ENCODE data around the gene CRP. TPM values are rescaled to one million over a fixed set of nuclear protein-coding genes. Genes with fewer than 3 reads are reported as not detected.
"Not testable (repeated sequence)": the region's sequence is repeated elsewhere in the genome, so short reads cannot be mapped to it uniquely, and the experiment has no call there.

The CRP gene
- total RNA-seq, 6 donors from 2014 or later: 0.69 to 2.1 (median 0.84) TPM; not detected in 3

- DNase-seq (no peak), ATAC-seq (ENCODE audit: low FRiP score in 2 of 2) (no peak)
- H3K4me3 ChIP-seq: no peak overlapping the region
- peaks cover 0 to 6% (median 5%) of the 10 kb centered on the region in 4 donors for H3K4me1 ChIP-seq
- TF ChIP-seq, protein P1, sequence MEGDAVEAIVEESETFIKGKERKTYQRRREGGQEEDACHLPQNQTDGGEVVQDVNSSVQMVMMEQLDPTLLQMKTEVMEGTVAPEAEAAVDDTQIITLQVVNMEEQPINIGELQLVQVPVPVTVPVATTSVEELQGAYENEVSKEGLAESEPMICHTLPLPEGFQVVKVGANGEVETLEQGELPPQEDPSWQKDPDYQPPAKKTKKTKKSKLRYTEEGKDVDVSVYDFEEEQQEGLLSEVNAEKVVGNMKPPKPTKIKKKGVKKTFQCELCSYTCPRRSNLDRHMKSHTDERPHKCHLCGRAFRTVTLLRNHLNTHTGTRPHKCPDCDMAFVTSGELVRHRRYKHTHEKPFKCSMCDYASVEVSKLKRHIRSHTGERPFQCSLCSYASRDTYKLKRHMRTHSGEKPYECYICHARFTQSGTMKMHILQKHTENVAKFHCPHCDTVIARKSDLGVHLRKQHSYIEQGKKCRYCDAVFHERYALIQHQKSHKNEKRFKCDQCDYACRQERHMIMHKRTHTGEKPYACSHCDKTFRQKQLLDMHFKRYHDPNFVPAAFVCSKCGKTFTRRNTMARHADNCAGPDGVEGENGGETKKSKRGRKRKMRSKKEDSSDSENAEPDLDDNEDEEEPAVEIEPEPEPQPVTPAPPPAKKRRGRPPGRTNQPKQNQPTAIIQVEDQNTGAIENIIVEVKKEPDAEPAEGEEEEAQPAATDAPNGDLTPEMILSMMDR (IDR thresholded peaks at IDR 0.05): no peak
- TF ChIP-seq EP300 (IDR thresholded peaks at IDR 0.05): no peak
- no peak for TF ChIP-seq POLR2A (IDR thresholded peaks at IDR 0.05)
- TF ChIP-seq POLR2AphosphoS5 (IDR thresholded peaks at IDR 0.05): no peak
- no peaks in the 10 kb centered on the region for H3K36me3 ChIP-seq
- no peaks in the 10 kb centered on the region for H3K9me3 ChIP-seq
- WGBS, 2 donors: 40 to 42% methylated on average over 3 of the region's 3 CpGs
- H3K27me3 ChIP-seq: no peaks in the 10 kb centered on the region
- H3K27ac ChIP-seq: no peak overlapping the region
Observed at GRCh38 chr1:159746666-159747065, 32.3 kb upstream of the CRP start.

- Histone ChIP-seq H3K27me3 (no peaks in the 10 kb centered on the region), H3K4me1 (no peaks in the 10 kb centered on the region), H3K9me3 (no peaks in the 10 kb centered on the region), H3K4me3 (no peak overlapping the region), H3K27ac (no peak overlapping the region), H3K36me3 (no peaks in the 10 kb centered on the region)
- ATAC-seq (ENCODE audit: low FRiP score in 2 of 2): no peak
- 70 to 73% methylated on average over 5 of the region's 5 CpGs for WGBS, 2 donors
- no peak for DNase-seq
- TF ChIP-seq, protein P1 (IDR thresholded peaks at IDR 0.05): no peak
- TF ChIP-seq POLR2A (IDR thresholded peaks at IDR 0.05) (no peak), EP300 (IDR thresholded peaks at IDR 0.05) (no peak), POLR2AphosphoS5 (IDR thresholded peaks at IDR 0.05) (no peak)
Observed at GRCh38 chr1:159743651-159744410, 29.4 kb upstream of the CRP start.

DNA sequence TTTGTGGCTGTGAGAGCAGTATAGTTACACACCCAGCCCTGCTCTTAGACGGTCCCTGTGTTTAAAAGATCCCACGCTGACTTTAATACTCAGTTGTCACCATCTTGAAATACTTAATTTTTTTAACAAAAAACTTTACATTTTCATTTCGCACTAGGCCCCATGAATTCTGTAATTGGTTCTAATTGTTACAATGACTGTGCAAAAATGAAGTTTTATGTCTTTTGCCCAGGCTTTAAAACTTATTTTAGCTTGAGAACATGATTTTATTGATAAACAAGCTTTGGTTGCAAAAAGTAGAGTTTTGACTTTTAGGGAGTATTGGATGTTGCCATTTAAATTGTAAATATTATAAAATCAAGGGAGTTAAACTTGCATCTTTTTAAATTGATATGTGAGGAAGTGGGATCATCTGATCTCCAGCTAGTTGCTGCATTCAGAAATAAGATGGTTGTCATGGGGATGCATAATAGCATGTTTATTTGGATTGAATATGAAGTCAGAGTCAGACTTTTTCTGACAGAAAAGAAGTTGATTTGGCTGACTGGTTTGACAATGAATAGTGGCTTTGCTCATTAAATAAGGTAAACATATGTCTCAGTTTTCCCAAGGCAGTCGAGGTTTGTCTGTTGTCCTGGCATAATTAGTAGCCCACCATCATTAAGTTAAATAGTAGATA is 23.0 kb upstream of the CRP start:
- ATAC-seq (ENCODE audit: low FRiP score in 2 of 2): no peak

DNA sequence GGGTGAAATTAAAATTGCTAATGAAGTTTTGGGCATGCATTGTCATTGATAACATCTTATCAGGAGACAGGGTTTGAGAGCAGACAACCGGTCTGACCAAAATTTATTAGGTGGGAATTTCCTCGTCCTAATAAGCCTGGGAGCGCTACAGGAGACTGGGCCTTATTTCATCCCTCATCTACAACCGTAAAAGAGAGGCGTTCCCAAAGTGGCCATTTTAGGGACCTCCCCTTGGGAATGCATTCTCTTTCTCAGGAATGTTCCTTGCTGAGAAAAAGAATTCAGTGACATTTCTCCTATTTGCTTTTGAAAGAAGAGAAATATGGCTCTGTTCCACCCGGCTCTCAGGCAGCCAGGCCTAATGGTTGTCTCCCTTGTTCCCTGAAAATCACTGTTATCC is 8.8 kb upstream of the CRP start:
- DNase-seq; H3K4me1 ChIP-seq; ATAC-seq (ENCODE audit: low FRiP score in 2 of 2); H3K27me3 ChIP-seq; H3K27ac ChIP-seq; H3K36me3 ChIP-seq; H3K4me3 ChIP-seq: not testable (repeated sequence)
- WGBS, 2 donors: 89% methylated on average over 6 of the region's 6 CpGs
- peaks cover 3 to 21% (median 13%) of the 10 kb centered on the region in 4 donors for H3K9me3 ChIP-seq

More for the DNA sequence above, 23.0 kb upstream of the CRP start:
- Histone ChIP-seq H3K27ac (no peak overlapping the region), H3K36me3 (no peaks in the 10 kb centered on the region), H3K4me1 (no peaks in the 10 kb centered on the region), H3K4me3 (no peak overlapping the region), H3K9me3 (no peaks in the 10 kb centered on the region), H3K27me3 (no peaks in the 10 kb centered on the region)
- DNase-seq: no peak
- TF ChIP-seq EP300 (IDR thresholded peaks at IDR 0.05) (no peak), POLR2A (IDR thresholded peaks at IDR 0.05) (no peak), POLR2AphosphoS5 (IDR thresholded peaks at IDR 0.05) (no peak)
- TF ChIP-seq, protein P1 (IDR thresholded peaks at IDR 0.05): no peak
- 78 to 80% methylated on average over 4 of the region's 4 CpGs for WGBS, 2 donors

- Histone ChIP-seq H3K27ac (no peak overlapping the region), H3K4me1 (no peaks in the 10 kb centered on the region), H3K4me3 (no peak overlapping the region), H3K9me3 (peaks cover 3 to 24% (median 15%) of the 10 kb centered on the region in 4 donors), H3K36me3 (no peaks in the 10 kb centered on the region), H3K27me3 (no peaks in the 10 kb centered on the region)
- 77 to 82% methylated on average over 2 of the region's 2 CpGs for WGBS, 2 donors
- TF ChIP-seq, protein P1 (IDR thresholded peaks at IDR 0.05): no peak
- no peak for TF ChIP-seq POLR2AphosphoS5 (IDR thresholded peaks at IDR 0.05)
- TF ChIP-seq EP300 (IDR thresholded peaks at IDR 0.05): no peak
- TF ChIP-seq POLR2A (IDR thresholded peaks at IDR 0.05): no peak
- no peak for ATAC-seq (ENCODE audit: low FRiP score in 2 of 2)
- no peak for DNase-seq
Observed at GRCh38 chr1:159719990-159720389, 5.6 kb upstream of the CRP start.
